C4-2B (cell line): ENCODE measurements around the gene C6orf118.

ENCODE experiments used
- ZFX ChIP-seq: fragments of 450-650 bp; IDR thresholded peaks from 2 replicates; pipeline ENCODE4 v1.6.1; 2017
- TF ChIP-seq, protein P1 (sequence below): fragments of 450-650 bp; conservative IDR thresholded peaks from 2 replicates; pipeline ENCODE4 v1.5.1; 2017; ENCODE audit warnings: mild to moderate bottlenecking

DNA sequence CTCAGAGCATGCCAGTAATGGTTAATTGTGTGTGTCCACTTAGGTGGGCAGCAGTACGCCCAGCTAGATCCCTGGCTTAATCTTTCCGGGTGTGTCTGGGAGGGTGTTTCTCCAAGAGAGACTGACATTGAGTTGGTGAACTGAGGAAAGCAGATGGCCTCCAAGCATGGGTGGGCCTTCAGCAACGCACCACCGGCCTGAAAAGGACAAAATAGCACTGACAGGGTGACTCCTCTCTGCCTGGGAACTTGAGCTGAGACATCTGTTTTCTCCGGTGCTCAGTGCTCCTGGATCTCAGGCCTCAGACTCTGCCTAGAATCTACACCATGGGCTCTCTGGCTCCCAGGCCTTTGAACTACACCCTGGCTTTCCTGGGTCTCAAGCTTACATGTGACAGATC is 43.2 kb downstream of the C6orf118 start:
- TF ChIP-seq, protein P1, sequence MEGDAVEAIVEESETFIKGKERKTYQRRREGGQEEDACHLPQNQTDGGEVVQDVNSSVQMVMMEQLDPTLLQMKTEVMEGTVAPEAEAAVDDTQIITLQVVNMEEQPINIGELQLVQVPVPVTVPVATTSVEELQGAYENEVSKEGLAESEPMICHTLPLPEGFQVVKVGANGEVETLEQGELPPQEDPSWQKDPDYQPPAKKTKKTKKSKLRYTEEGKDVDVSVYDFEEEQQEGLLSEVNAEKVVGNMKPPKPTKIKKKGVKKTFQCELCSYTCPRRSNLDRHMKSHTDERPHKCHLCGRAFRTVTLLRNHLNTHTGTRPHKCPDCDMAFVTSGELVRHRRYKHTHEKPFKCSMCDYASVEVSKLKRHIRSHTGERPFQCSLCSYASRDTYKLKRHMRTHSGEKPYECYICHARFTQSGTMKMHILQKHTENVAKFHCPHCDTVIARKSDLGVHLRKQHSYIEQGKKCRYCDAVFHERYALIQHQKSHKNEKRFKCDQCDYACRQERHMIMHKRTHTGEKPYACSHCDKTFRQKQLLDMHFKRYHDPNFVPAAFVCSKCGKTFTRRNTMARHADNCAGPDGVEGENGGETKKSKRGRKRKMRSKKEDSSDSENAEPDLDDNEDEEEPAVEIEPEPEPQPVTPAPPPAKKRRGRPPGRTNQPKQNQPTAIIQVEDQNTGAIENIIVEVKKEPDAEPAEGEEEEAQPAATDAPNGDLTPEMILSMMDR: no peak
- no peak for TF ChIP-seq ZFX
